Right lobe of liver (tissue), 6 donors: ENCODE results near the gene PDZD2. TPM values are rescaled to one million over a fixed set of nuclear protein-coding genes. Genes with fewer than 3 reads are reported as not detected.
"Not testable (repeated sequence)": the region's sequence is repeated elsewhere in the genome, so short reads cannot be mapped to it uniquely, and the experiment has no call there.

Source experiments
- ATAC-seq, 4 donors: fragments of 200-7000 bp; cut with Tn5 transposase; one replicate each; pipeline ENCODE4 v1.9.1; 2020; ENCODE audit warnings: mild to moderate bottlenecking in 4 of 4, moderate library complexity in 4 of 4
- DNase-seq, 3 donors: peaks; one replicate each; pipeline ENCODE4 v3.0.0-alpha.2; 2020
- H3K27ac ChIP-seq, 3 donors: fragments of 200-600 bp; one replicate each; pipeline ENCODE4 v1.8.0; 2022
- H3K27me3 ChIP-seq, 2 donors: fragments of 200-600 bp; one replicate each; pipeline ENCODE4 v1.8.0; 2022
- H3K36me3 ChIP-seq, 4 donors: fragments of 200-600 bp; sonication (generic) in 1 of 4; one replicate each; pipeline versions ENCODE4 v1.5.1 to v1.8.0; 2017 to 2022; ENCODE audit warnings: control low read depth in 1 of 4
- H3K4me1 ChIP-seq, 4 donors: fragments of 200-600 bp; sonication (generic) in 1 of 4; one replicate each; pipeline versions ENCODE4 v1.5.1 to v1.8.0; 2017 to 2022; ENCODE audit warnings: control low read depth in 1 of 4
- H3K4me3 ChIP-seq, 3 donors: fragments of 200-600 bp; one replicate each; pipeline ENCODE4 v1.8.0; 2022
- H3K9me3 ChIP-seq, 4 donors: fragments of 200-600 bp; sonication (generic) in 1 of 4; one replicate each; pipeline versions ENCODE4 v1.5.1 to v1.8.0; 2017 to 2022; ENCODE audit warnings: control low read depth in 1 of 4
- POLR2A ChIP-seq: fragments of 450-650 bp; IDR thresholded peaks from one replicate; pipeline ENCODE4 v1.6.1; 2017; ENCODE audit warnings: antibody characterized with exemption, mild to moderate bottlenecking
- WGBS: methylation state at CpG from one replicate; pipeline ENCODE4 v1.1.6; 2018; ENCODE audit warnings: low coverage, low lambda C conversion rate; ENCODE audit not compliant: insufficient coverage; ENCODE audit errors: missing lambda C conversion rate; 5-methylcytosine and 5-hydroxymethylcytosine counted together
- intact Hi-C, 2 donors: fragments of 100-400 bp; cut with DNase I; formaldehyde crosslinking; loops; one replicate each; pipeline versions ENCODE4 v1.11.2 to v1.14.1; 2022
- total RNA-seq, 6 experiments: library from RNA; depleted of rRNA in 2 of 6; stranded (reverse); fragments of >200 nt in 2 of 6; fragmentation: NEBNext Ultra II Directional in 3 of 6; extraction: Animal tissue kit (Norgen Biotek cat#: 25700) in 3 of 6; gene quantifications; one replicate each; pipeline versions ENCODE4 v1.1.0 to v1.2.4, GENCODE V29; 2016 to 2023
- TF ChIP-seq, protein P1 (sequence below), 4 donors: fragments of 200-600 bp in 3 of 4; fragments of 450-650 bp in 1 of 4; IDR thresholded peaks; one replicate each; pipeline versions ENCODE4 v1.5.1 to v1.8.0; 2016 to 2022; ENCODE audit warnings: antibody characterized with exemption in 4 of 4, mild to moderate bottlenecking in 2 of 4
- donor health status: DM: no; HTN: yes; CAD: no.
- donor health status: DM: no; HTN: no; CAD: no.
- donor health status: DM: no; HTN: no; CAD: no.
- donor health status: DM: no; HTN: yes; CAD: no.
- donor health status: DM: no; HTN: yes; CAD: no.

Gene PDZD2
- total RNA-seq, 6 experiments from 2014 or later, result 0.43 to 1.9 (median 0.88) TPM

GRCh38 chr5:31726952-31727351, 88.0 kb downstream of the PDZD2 start:
- H3K36me3 ChIP-seq, result no peaks in the 10 kb centered on the region
- no peaks in the 10 kb centered on the region for H3K4me1 ChIP-seq
- no peak overlapping the region for H3K27ac ChIP-seq
- WGBS, result 83% methylated on average over 2 of the region's 7 CpGs
- TF ChIP-seq, protein P1, sequence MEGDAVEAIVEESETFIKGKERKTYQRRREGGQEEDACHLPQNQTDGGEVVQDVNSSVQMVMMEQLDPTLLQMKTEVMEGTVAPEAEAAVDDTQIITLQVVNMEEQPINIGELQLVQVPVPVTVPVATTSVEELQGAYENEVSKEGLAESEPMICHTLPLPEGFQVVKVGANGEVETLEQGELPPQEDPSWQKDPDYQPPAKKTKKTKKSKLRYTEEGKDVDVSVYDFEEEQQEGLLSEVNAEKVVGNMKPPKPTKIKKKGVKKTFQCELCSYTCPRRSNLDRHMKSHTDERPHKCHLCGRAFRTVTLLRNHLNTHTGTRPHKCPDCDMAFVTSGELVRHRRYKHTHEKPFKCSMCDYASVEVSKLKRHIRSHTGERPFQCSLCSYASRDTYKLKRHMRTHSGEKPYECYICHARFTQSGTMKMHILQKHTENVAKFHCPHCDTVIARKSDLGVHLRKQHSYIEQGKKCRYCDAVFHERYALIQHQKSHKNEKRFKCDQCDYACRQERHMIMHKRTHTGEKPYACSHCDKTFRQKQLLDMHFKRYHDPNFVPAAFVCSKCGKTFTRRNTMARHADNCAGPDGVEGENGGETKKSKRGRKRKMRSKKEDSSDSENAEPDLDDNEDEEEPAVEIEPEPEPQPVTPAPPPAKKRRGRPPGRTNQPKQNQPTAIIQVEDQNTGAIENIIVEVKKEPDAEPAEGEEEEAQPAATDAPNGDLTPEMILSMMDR (IDR thresholded peaks at IDR 0.05), result no peak
- TF ChIP-seq POLR2A, result no peak
- intact Hi-C loops, result no loop called here
- DNase-seq (no peak), ATAC-seq (no peak)
- H3K4me3 ChIP-seq, result no peak overlapping the region
- H3K9me3 ChIP-seq, result no peaks in the 10 kb centered on the region
- no peaks in the 10 kb centered on the region for H3K27me3 ChIP-seq

GRCh38 chr5:31728039-31728438, 89.1 kb downstream of the PDZD2 start:
- Histone ChIP-seq H3K4me1 (no peaks in the 10 kb centered on the region), H3K36me3 (no peaks in the 10 kb centered on the region), H3K9me3 (no peaks in the 10 kb centered on the region), H3K27me3 (no peaks in the 10 kb centered on the region), H3K4me3 (no peak overlapping the region), H3K27ac (no peak overlapping the region)
- WGBS, result 58% methylated on average over 3 of the region's 3 CpGs
- intact Hi-C loops, result no loop called here
- TF ChIP-seq, protein P1 (IDR thresholded peaks at IDR 0.05), result no peak
- ATAC-seq (no peak), DNase-seq (no peak)

- H3K9me3 ChIP-seq, H3K27me3 ChIP-seq, H3K4me3 ChIP-seq, DNase-seq, H3K27ac ChIP-seq, ATAC-seq, H3K4me1 ChIP-seq, H3K36me3 ChIP-seq, intact Hi-C loops: not testable (repeated sequence)
- 98% methylated on average over 8 of the region's 10 CpGs for WGBS
Observed at GRCh38 chr5:31728806-31729205, 89.9 kb downstream of the PDZD2 start.

GRCh38 chr5:31730139-31730538, 91.2 kb downstream of the PDZD2 start:
- 71% methylated on average over 3 of the region's 3 CpGs for WGBS
- no peaks in the 10 kb centered on the region for H3K9me3 ChIP-seq
- DNase-seq (no peak), ATAC-seq (no peak)
- no peak overlapping the region for H3K27ac ChIP-seq
- H3K27me3 ChIP-seq, result no peaks in the 10 kb centered on the region
- no peak overlapping the region for H3K4me3 ChIP-seq
- TF ChIP-seq, protein P1 (IDR thresholded peaks at IDR 0.05), result no peak
- TF ChIP-seq POLR2A, result no peak
- H3K4me1 ChIP-seq, result no peaks in the 10 kb centered on the region
- no peaks in the 10 kb centered on the region for H3K36me3 ChIP-seq
- intact Hi-C loops, result no loop called here

- ATAC-seq (no peak), DNase-seq (no peak)
- TF ChIP-seq, protein P1 (IDR thresholded peaks at IDR 0.05), result no peak
- TF ChIP-seq POLR2A, result no peak
- WGBS, result 58% methylated on average over 3 of the region's 3 CpGs
- Histone ChIP-seq H3K27me3 (no peaks in the 10 kb centered on the region), H3K27ac (no peak overlapping the region), H3K36me3 (no peaks in the 10 kb centered on the region), H3K4me3 (no peak overlapping the region), H3K9me3 (no peaks in the 10 kb centered on the region), H3K4me1 (no peaks in the 10 kb centered on the region)
- intact Hi-C loops, result no loop called here
Observed at GRCh38 chr5:31731016-31731415, 92.1 kb downstream of the PDZD2 start.
